ENCODE measurements around the gene HECTD4. TPM values are rescaled to one million over a fixed set of nuclear protein-coding genes. Genes with fewer than 3 reads are reported as not detected.

The HECTD4 gene
- total RNA-seq, 1 donor from 2014 or later: 98.8 TPM

GRCh38 chr12:112241176-112241575, 141.1 kb downstream of the HECTD4 start:
- intact Hi-C loops (cut with micrococcal nuclease): no loop called here
- no peak overlapping the region for H3K27ac Mint-ChIP-seq
- no peak for DNase-seq
- POLR2A ChIA-PET: interaction anchor here (0.5 to 0.6 kb wide), 2 partner anchors 296 to 477 kb away, joined by 6 to 7 read pairs; no protein-coding TSS in a partner anchor
- peaks cover 73% of the 10 kb centered on the region for H3K36me3 Mint-ChIP-seq (ENCODE audit: low read depth)
- no peaks in the 10 kb centered on the region for H3K27me3 Mint-ChIP-seq
- no peak overlapping the region for H3K4me3 Mint-ChIP-seq
- H3K4me1 Mint-ChIP-seq: peaks cover 10% of the 10 kb centered on the region
- no peak for ATAC-seq (ENCODE audit: low read depth)
- no peak for TF ChIP-seq CTCF (IDR thresholded peaks at IDR 0.05)
- no peaks in the 10 kb centered on the region for H3K9me3 Mint-ChIP-seq
- CTCF ChIA-PET: interaction anchor here (2.6 kb wide), 1 partner anchor 43 kb away, joined by 6 read pairs; no protein-coding TSS in a partner anchor

- H3K36me3 Mint-ChIP-seq (ENCODE audit: low read depth): peaks cover 80% of the 10 kb centered on the region
- CTCF ChIA-PET: interaction anchor here (2.6 kb wide), 1 partner anchor 42 kb away, joined by 6 read pairs; no protein-coding TSS in a partner anchor
- peak overlapping the region; percentile 60 for H3K27ac Mint-ChIP-seq
- no peak for TF ChIP-seq CTCF (IDR thresholded peaks at IDR 0.05)
- peaks cover 10% of the 10 kb centered on the region for H3K4me1 Mint-ChIP-seq
- POLR2A ChIA-PET: no interaction called here
- ATAC-seq (ENCODE audit: low read depth) (peak; percentile 73), DNase-seq (no peak)
- no peaks in the 10 kb centered on the region for H3K9me3 Mint-ChIP-seq
- no peak overlapping the region for H3K4me3 Mint-ChIP-seq
- no peaks in the 10 kb centered on the region for H3K27me3 Mint-ChIP-seq
- intact Hi-C loops (cut with micrococcal nuclease): no loop called here
Observed at GRCh38 chr12:112239881-112240280, 142.3 kb downstream of the HECTD4 start.

- H3K36me3 Mint-ChIP-seq (ENCODE audit: low read depth): peaks cover 83% of the 10 kb centered on the region
- no peaks in the 10 kb centered on the region for H3K9me3 Mint-ChIP-seq
- H3K27me3 Mint-ChIP-seq: no peaks in the 10 kb centered on the region
- H3K4me1 Mint-ChIP-seq: peaks cover 10% of the 10 kb centered on the region
- ChIA-PET CTCF (interaction anchor here (1.7 to 2.6 kb wide), 2 partner anchors 41 to 148 kb away, joined by 5 to 6 read pairs; no protein-coding TSS in a partner anchor), POLR2A (no interaction called here)
- intact Hi-C loops (cut with micrococcal nuclease): no loop called here
- H3K4me3 Mint-ChIP-seq: no peak overlapping the region
- TF ChIP-seq CTCF (IDR thresholded peaks at IDR 0.05): no peak
- ATAC-seq (ENCODE audit: low read depth) (no peak), DNase-seq (no peak)
- H3K27ac Mint-ChIP-seq: no peak overlapping the region
Observed at GRCh38 chr12:112239020-112239419, 143.2 kb downstream of the HECTD4 start.

GRCh38 chr12:112238441-112238840, 143.8 kb downstream of the HECTD4 start:
- no peak for DNase-seq
- peaks cover 82% of the 10 kb centered on the region for H3K36me3 Mint-ChIP-seq (ENCODE audit: low read depth)
- ATAC-seq (ENCODE audit: low read depth): no peak
- ChIA-PET CTCF (interaction anchor here (1.7 kb wide), 1 partner anchor 149 kb away, joined by 5 read pairs; no protein-coding TSS in a partner anchor), POLR2A (no interaction called here)
- peaks cover 10% of the 10 kb centered on the region for H3K4me1 Mint-ChIP-seq
- no peaks in the 10 kb centered on the region for H3K27me3 Mint-ChIP-seq
- no peak for TF ChIP-seq CTCF (IDR thresholded peaks at IDR 0.05)
- no peak overlapping the region for H3K27ac Mint-ChIP-seq
- intact Hi-C loops (cut with micrococcal nuclease): no loop called here
- H3K9me3 Mint-ChIP-seq: no peaks in the 10 kb centered on the region
- H3K4me3 Mint-ChIP-seq: no peak overlapping the region

- H3K9me3 Mint-ChIP-seq: no peaks in the 10 kb centered on the region
- H3K4me1 Mint-ChIP-seq: peaks cover 10% of the 10 kb centered on the region
- ATAC-seq (ENCODE audit: low read depth) (no peak), DNase-seq (no peak)
- H3K36me3 Mint-ChIP-seq (ENCODE audit: low read depth): peaks cover 82% of the 10 kb centered on the region
- POLR2A ChIA-PET: no interaction called here
- intact Hi-C loops (cut with micrococcal nuclease): no loop called here
- TF ChIP-seq CTCF (IDR thresholded peaks at IDR 0.05): no peak
- CTCF ChIA-PET: interaction anchor here (2.2 kb wide), 1 partner anchor 39 kb away, joined by 6 read pairs; no protein-coding TSS in a partner anchor
- H3K27me3 Mint-ChIP-seq: no peaks in the 10 kb centered on the region
- no peak overlapping the region for H3K4me3 Mint-ChIP-seq
- no peak overlapping the region for H3K27ac Mint-ChIP-seq
Observed at GRCh38 chr12:112236786-112237185, 145.4 kb downstream of the HECTD4 start.

Data from activated B cell treated with CpG ODN at 0.5 μM for 24 hours (primary cell).